Ascending aorta (tissue), 2 donors: ENCODE measurements around the gene PHLDB1. TPM values are rescaled to one million over a fixed set of nuclear protein-coding genes. Genes with fewer than 3 reads are reported as not detected.

Experiments
- DNase-seq, 2 donors: peaks; one replicate each; pipeline ENCODE4 v3.0.0-alpha.2; 2019; ENCODE audit warnings: low spot score in 2 of 2
- H3K27ac ChIP-seq, 2 donors: fragments of 200-600 bp; sonication (generic); one replicate each; pipeline ENCODE4 v1.5.1; 2016 to 2017; ENCODE audit warnings: mild to moderate bottlenecking in 1 of 2
- H3K27me3 ChIP-seq: fragments of 200-600 bp; sonication (generic); one replicate; pipeline ENCODE4 v1.5.1; 2017
- H3K36me3 ChIP-seq, 2 donors: fragments of 200-600 bp; sonication (generic); one replicate each; pipeline ENCODE4 v1.5.1; 2016
- H3K4me1 ChIP-seq, 2 donors: fragments of 200-600 bp; sonication (generic); one replicate each; pipeline ENCODE4 v1.5.1; 2016 to 2017; ENCODE audit warnings: mild to moderate bottlenecking in 1 of 2
- H3K4me3 ChIP-seq, 2 donors: fragments of 200-600 bp; sonication (generic); one replicate each; pipeline ENCODE4 v1.5.1; 2016 to 2017; ENCODE audit warnings: mild to moderate bottlenecking in 1 of 2
- H3K9me3 ChIP-seq, 2 donors: fragments of 200-600 bp; sonication (generic); one replicate each; pipeline ENCODE4 v1.5.1; 2016
- intact Hi-C: fragments of 100-400 bp; cut with DNase I; formaldehyde crosslinking; loops from one replicate; pipeline ENCODE4 v1.15.1; 2023
- total RNA-seq: library from RNA; depleted of rRNA; stranded (reverse); fragments of >200 nt; gene quantifications from one replicate; pipeline ENCODE4 v1.1.0, GENCODE V29; 2016
- TF ChIP-seq, protein P1 (sequence below), 3 experiments: fragments of 200-600 bp in 2 of 3; fragments of 450-650 bp in 1 of 3; sonication (generic) in 2 of 3; IDR thresholded peaks; one replicate each; pipeline ENCODE4 v1.5.1; 2016 to 2019; ENCODE audit warnings: antibody characterized with exemption in 3 of 3, mild to moderate bottlenecking in 1 of 3, moderate library complexity in 1 of 3

The PHLDB1 gene
- total RNA-seq, 1 donor from 2014 or later, result 200 TPM

DNA sequence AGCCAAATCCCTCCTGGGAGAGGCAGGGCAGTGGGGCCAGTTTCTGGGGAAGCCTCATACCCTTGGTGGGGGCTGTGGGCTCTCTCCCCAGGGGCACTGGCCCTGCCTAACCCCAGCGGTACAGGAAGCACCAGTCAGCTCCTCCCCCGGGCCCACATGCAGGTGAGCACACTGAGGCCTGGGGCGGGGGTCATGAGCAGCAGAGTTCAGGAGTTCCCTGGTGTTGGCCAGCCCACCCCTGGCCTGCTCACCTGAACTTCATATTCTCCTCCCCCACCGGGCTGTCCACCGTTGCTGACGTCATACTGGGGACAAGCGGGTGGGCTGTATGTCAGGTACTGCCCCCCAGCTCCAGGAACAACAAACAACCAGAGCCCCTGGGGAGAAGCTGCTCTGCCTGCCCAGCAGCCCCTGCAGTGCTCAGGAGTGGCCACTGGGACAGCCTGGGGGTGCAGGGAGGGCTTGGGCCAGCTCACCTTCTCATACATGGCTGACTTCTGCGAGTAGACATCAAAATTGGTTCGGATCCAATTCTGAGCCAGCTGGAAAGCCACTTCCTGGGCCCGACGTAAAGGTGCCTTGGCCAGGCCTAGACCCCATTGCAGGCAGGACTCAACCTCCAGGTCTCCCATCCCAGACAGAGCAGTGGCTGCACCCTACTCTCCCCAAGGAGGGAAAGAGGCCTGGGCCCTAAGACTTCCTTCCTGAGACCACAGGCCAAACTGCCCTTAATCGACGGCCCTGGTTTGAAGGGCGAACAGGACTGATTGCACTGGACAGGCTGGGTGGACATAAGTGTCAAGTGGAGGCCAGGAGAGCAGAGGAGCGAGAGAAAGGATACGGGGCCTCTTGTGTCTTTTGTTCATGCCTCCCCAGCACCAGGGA, 51.3 kb downstream of the PHLDB1 start:
- TF ChIP-seq, protein P1, sequence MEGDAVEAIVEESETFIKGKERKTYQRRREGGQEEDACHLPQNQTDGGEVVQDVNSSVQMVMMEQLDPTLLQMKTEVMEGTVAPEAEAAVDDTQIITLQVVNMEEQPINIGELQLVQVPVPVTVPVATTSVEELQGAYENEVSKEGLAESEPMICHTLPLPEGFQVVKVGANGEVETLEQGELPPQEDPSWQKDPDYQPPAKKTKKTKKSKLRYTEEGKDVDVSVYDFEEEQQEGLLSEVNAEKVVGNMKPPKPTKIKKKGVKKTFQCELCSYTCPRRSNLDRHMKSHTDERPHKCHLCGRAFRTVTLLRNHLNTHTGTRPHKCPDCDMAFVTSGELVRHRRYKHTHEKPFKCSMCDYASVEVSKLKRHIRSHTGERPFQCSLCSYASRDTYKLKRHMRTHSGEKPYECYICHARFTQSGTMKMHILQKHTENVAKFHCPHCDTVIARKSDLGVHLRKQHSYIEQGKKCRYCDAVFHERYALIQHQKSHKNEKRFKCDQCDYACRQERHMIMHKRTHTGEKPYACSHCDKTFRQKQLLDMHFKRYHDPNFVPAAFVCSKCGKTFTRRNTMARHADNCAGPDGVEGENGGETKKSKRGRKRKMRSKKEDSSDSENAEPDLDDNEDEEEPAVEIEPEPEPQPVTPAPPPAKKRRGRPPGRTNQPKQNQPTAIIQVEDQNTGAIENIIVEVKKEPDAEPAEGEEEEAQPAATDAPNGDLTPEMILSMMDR (IDR thresholded peaks at IDR 0.05), result no peak
- DNase-seq, result peak in 1 of 2 donors; percentile 66
- peaks cover 26 to 40% of the 10 kb centered on the region in 2 donors for H3K36me3 ChIP-seq
- intact Hi-C loops, result loop anchor here (1.0 to 2.0 kb wide), 3 partner anchors 24 to 298 kb away; partner anchors contain the start of gene UPK2
- H3K9me3 ChIP-seq, result no peaks in the 10 kb centered on the region
- H3K27ac ChIP-seq, result peak overlapping the region; percentile 66 to 74
- no peaks in the 10 kb centered on the region for H3K27me3 ChIP-seq
- H3K4me1 ChIP-seq, result peaks cover 0 to 2% of the 10 kb centered on the region in 2 donors
- no peak overlapping the region for H3K4me3 ChIP-seq

DNA sequence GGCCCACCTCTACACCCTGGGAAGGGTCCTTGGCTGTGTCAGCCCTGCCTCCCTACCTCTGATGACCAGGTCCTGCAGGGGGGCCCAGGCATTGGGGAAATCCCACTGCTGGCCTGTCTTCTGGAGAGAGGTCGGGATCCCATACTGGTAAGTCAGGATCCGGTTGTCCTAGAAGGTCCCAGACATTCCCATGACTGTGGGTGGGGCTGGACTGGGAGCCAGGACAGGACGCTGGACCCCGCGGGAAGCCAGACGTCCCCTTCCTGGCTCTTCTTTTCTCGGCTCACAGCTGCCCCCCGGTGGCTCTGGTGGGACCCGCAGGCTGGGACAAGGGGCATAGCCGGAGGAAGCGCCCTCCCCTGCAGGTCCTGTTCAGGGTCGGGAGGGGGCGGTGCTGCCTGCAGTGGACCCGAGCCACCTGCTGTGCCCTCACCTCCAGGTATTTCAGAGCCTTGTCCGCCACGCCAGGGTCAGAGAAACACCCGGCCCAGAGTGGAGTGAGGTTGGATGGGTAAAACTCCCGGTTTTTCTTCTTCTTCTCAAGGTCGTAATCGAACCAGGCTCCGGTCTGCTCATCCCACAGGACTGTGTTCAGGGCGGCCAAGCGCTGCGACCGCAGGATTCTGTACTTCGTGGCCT, 52.0 kb downstream of the PHLDB1 start:
- Histone ChIP-seq H3K27me3 (no peaks in the 10 kb centered on the region), H3K36me3 (peaks cover 25 to 33% of the 10 kb centered on the region in 2 donors), H3K9me3 (no peaks in the 10 kb centered on the region), H3K4me3 (no peak overlapping the region), H3K4me1 (peaks cover 0 to 2% of the 10 kb centered on the region in 2 donors), H3K27ac (peak overlapping the region; percentile 66 to 74)
- DNase-seq, result peak; percentile 63 to 96
- TF ChIP-seq, protein P1 (IDR thresholded peaks at IDR 0.05), result peak; percentile 95 to 98 (median 98)
- intact Hi-C loops, result loop anchor here (1.0 to 2.0 kb wide), 3 partner anchors 25 to 297 kb away; partner anchors contain the start of gene UPK2

DNA sequence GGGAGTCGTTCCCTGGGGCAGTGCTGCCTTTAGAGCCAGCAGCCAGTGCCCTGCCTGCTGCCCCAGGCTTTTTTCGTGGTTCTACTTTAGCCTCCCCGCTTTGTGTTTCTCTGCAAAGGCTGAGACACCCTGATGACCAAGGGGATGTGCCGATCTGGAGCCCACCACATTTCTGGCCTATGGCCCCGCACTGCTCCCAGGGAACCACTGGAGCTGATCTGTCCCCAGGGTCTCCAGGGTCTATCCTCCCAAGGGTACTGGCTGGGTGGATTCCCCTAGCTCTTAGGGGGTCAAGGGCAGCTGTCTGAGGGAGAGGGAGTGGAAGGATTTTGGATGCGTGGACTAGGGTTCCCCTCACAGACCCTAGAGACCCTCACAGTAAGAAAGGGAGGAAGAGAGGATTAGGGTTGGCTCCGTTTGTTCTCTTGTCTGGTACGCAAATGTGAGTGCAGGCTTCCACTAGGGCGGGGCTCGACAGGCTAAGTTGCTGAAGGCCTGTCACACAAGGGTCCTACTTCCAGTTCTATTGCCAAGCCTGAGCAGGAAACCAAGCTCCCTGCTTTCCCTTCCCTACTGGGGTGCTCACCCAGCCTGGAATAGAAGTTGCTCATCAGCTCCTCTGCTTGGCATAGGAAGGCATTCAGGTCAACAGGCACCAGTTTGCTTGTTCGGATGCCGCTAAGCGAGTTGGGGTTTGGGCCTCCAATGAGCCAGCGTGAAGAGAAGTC, 52.7 kb downstream of the PHLDB1 start:
- peaks cover 20 to 26% of the 10 kb centered on the region in 2 donors for H3K36me3 ChIP-seq
- H3K4me3 ChIP-seq, result no peak overlapping the region
- intact Hi-C loops, result loop anchor here (1.0 to 2.0 kb wide), 3 partner anchors 26 to 296 kb away; partner anchors contain the start of gene UPK2
- no peak for DNase-seq
- H3K27me3 ChIP-seq, result no peaks in the 10 kb centered on the region
- H3K4me1 ChIP-seq, result peaks cover 0 to 2% of the 10 kb centered on the region in 2 donors
- H3K9me3 ChIP-seq, result no peaks in the 10 kb centered on the region
- H3K27ac ChIP-seq, result no peak overlapping the region
- TF ChIP-seq, protein P1 (IDR thresholded peaks at IDR 0.05), result no peak

DNA sequence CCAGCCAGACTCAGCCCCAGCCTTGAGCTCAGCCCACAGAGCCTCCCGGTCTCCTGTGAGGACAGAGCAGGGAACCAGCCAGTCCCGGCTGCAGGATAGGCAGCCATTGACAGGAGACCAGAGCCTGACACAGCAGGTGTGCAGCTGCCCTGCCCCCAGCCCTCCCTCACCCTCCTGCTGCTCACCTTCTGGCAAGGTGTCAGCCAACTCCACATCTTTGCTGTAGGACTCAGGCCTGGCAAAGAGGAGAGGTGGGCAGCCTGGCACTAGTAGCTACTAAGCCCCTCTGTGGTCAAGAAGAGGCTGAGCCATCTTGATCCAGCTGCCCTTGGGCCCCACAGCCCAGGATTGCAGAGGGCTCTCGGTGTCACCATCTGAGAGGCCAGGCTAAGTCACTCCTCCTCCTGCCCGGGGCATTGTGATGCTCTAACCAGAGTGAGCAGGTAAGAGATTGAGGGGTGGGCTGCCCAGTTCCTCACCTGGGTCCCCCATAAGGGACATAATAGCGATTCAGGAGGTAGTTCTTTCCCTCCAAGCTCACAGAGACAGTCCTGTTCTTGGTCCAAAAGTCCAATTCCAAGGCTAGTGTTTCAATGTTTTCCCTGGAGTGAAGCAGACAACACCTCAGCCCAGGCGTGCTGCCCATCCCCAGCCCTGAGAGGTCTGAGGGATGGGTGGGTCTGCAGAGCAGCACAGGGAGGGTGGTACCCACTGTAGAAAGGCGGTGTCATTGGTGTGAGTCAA, 53.4 kb downstream of the PHLDB1 start:
- no peak overlapping the region for H3K4me3 ChIP-seq
- no peaks in the 10 kb centered on the region for H3K9me3 ChIP-seq
- H3K27me3 ChIP-seq, result no peaks in the 10 kb centered on the region
- TF ChIP-seq, protein P1 (IDR thresholded peaks at IDR 0.05), result no peak
- no peak overlapping the region for H3K27ac ChIP-seq
- H3K36me3 ChIP-seq, result peaks cover 13 to 19% of the 10 kb centered on the region in 2 donors
- peaks cover 0 to 2% of the 10 kb centered on the region in 2 donors for H3K4me1 ChIP-seq
- peak in 1 of 2 donors; percentile 56 for DNase-seq
- intact Hi-C loops, result no loop called here
